K562 treated with DMSO at 1 percent for 4 hours (cell line): ENCODE data around the gene ZNF74. TPM values are rescaled to one million over a fixed set of nuclear protein-coding genes. Genes with fewer than 3 reads are reported as not detected.

Source experiments
- total RNA-seq: library from RNA; unstranded; fragments of 300-600 nt; gene quantifications from 2 replicates; pipeline ENCODE4 v1.2.3, GENCODE V29; 2022; ENCODE audit not compliant: insufficient read depth

The ZNF74 gene
- total RNA-seq = 50.3 and 52.0 TPM in 2 replicates

DNA sequence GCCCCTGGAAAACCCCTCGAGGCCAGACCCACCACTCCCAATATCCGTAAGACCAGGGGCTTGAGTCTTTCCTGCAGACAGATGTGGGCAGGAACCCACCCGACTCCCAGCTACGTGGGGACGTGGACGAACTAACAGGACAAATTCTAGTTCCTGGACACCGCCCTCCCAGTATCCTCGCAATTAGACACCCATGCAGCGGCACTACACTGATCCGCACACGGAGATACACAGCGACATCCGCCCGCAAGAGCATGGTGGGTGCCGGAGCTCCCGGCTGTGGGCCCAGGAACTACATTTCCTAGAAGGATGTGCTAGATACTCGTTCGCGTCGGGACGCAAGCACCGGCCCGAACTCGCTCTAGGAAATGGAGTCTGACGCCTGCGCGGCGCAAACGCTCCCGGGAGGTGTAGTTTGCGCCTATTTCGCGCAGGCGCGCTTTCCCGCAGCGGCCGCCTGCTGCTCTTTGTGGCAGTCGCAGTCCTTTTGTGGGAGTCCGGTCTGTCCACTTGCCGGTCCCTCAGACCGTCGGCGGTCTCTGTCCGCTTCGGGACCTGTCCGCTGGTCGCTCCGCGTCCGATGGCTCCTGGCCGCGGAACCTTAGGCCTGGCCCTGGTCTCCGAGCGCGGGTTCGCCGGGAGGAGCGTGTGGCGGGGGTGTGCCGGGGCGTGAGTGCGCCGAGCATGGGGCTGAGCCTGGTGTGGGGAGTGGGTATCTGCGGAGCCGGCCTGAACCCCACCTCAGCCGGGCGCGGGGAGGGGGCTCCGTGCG is at the start of gene ZNF74:
Gene ZNF74 (plus strand): TSS at position 447 of the 772 bp plus-strand sequence. CDS start 478 bp downstream, outside the sequence.

DNA sequence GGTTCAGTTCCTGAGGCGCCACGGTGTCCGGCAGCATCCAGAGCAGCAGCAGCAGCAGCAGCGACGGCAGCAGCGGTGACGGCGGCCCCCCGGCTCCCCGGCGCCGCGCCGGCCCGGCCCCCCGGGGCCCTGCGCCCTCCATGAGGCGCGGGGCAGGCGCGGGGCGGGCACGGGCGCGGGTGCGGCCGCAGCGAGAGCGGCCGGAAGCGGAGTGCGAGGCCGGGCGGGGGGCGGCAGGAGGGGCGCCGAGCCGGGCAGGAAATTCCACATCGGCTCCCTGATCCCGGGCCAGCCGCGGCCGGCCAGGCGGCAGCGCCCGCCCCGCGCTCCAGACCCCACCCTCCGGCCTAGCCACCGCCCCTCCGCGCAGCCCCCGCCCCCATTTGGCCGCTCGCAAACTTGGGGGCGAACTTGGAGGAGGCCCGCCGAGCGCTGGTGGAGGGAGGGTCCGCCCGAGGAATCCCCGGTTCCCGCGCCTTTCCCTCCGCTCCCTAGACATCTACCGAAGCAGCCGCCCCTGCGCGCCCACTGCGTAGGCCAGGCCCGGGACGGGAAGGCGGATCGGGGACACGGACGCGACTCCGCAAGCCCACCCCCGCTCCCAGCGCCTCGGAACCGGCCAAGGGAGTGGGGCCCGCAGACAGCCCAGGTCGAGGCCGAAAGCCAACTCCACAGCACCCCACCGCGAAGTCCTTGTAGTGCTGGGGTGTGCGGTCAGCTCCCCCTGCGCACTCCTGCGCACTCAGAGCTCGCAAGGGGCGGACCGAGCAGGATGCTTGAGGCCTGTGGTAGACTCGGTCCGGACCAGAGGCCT is 43.9 kb downstream of the ZNF74 start, which contains the start of gene SCARF2:
Gene SCARF2 (minus strand): TSS at position 213 of the 814 bp plus-strand sequence. CDS start 71 bp downstream, at position 142.

Other genes starting within 250 kb of the ZNF74 start
- gene CCDC188, start 243.1 kb upstream of the ZNF74 start, total RNA-seq = not detected in 2 replicates
- gene RTN4R, start 125.8 kb upstream of the ZNF74 start, total RNA-seq = 9.8 and 10.7 TPM in 2 replicates
- gene DGCR6L, start 74.1 kb upstream of the ZNF74 start, total RNA-seq = 200 and 270 TPM in 2 replicates
- gene SCARF2, start 43.7 kb downstream of the ZNF74 start, total RNA-seq = 6.2 and 10.7 TPM in 2 replicates
- gene KLHL22, start 101.6 kb downstream of the ZNF74 start, total RNA-seq = 36.2 and 42.2 TPM in 2 replicates
- 291 and 332 TPM in 2 replicates for gene MED15, start 113.5 kb downstream of the ZNF74 start, total RNA-seq